Left hindlimb (tissue), 1 donor: ENCODE results near the gene SPACA9.
A peak's percentile ranks its signal among the peaks of the same experiment; 100 is the strongest.

Source experiments
- DNase-seq: peaks from one replicate; pipeline ENCODE4 v3.0.0-alpha.2; 2018

Gene SPACA9

GRCh38 chr9:132894862-132895835, 16.5 kb downstream of the SPACA9 start:
- DNase-seq = no peak

- no peak for DNase-seq
Measured at GRCh38 chr9:132896264-132896663, 17.6 kb downstream of the SPACA9 start.

GRCh38 chr9:132896906-132897305, 18.2 kb downstream of the SPACA9 start:
- no peak for DNase-seq

- no peak for DNase-seq
Measured at GRCh38 chr9:132898051-132898450, 19.4 kb downstream of the SPACA9 start.

- DNase-seq = peak; percentile 82
Measured at GRCh38 chr9:132901858-132902831, 23.4 kb downstream of the SPACA9 start.

GRCh38 chr9:132903574-132904492, 25.1 kb downstream of the SPACA9 start:
- no peak for DNase-seq

GRCh38 chr9:132905726-132906125, 27.0 kb downstream of the SPACA9 start:
- no peak for DNase-seq

- no peak for DNase-seq
Measured at GRCh38 chr9:132908635-132909034, 29.9 kb downstream of the SPACA9 start.

- no peak for DNase-seq
Measured at GRCh38 chr9:132909311-132909710, 30.6 kb downstream of the SPACA9 start.

- no peak for DNase-seq
Measured at GRCh38 chr9:132910376-132910775, 31.7 kb downstream of the SPACA9 start.

- no peak for DNase-seq
Measured at GRCh38 chr9:132912131-132912530, 33.4 kb downstream of the SPACA9 start.

- no peak for DNase-seq
Measured at GRCh38 chr9:132914924-132915323, 36.2 kb downstream of the SPACA9 start.

- DNase-seq = no peak
Measured at GRCh38 chr9:132919614-132920268, 41.0 kb downstream of the SPACA9 start.

- DNase-seq = no peak
Measured at GRCh38 chr9:132923346-132923902, 44.7 kb downstream of the SPACA9 start.

GRCh38 chr9:132927704-132928103, 49.0 kb downstream of the SPACA9 start:
- DNase-seq = no peak

- DNase-seq = no peak
Measured at GRCh38 chr9:132931178-132931735, 52.6 kb downstream of the SPACA9 start.

- DNase-seq = no peak
Measured at GRCh38 chr9:132935026-132935425, 56.3 kb downstream of the SPACA9 start.

GRCh38 chr9:132937463-132937901, 58.8 kb downstream of the SPACA9 start:
- DNase-seq = no peak

GRCh38 chr9:132939169-132939568, 60.5 kb downstream of the SPACA9 start:
- DNase-seq = no peak
